Thyroid gland (tissue), 4 donors: Measurements from ENCODE around the gene ATP9B.

Experiments used
- CTCF ChIP-seq, 6 experiments: fragments of 200-600 bp in 3 of 6; fragments of 450-650 bp in 3 of 6; sonication (generic) in 3 of 6; IDR thresholded peaks; one replicate each; pipeline ENCODE4 v1.5.1; 2016 to 2019; ENCODE audit warnings: antibody characterized with exemption in 6 of 6, mild to moderate bottlenecking in 2 of 6, inconsistent platforms in 1 of 6, moderate library complexity in 1 of 6
- POLR2A ChIP-seq, 2 donors: fragments of 450-650 bp; IDR thresholded peaks; one replicate each; pipeline ENCODE4 v1.6.1; 2017; ENCODE audit warnings: antibody characterized with exemption in 2 of 2, mild to moderate bottlenecking in 2 of 2, moderate library complexity in 1 of 2

- TF ChIP-seq CTCF (IDR thresholded peaks at IDR 0.05) (no peak), POLR2A (IDR thresholded peaks at IDR 0.05) (no peak)
Observed at GRCh38 chr18:79234438-79234837, 165.2 kb downstream of the ATP9B start.
